ENCODE measurements around the gene NKD2. TPM values are rescaled to one million over a fixed set of nuclear protein-coding genes. Genes with fewer than 3 reads are reported as not detected.

Gene NKD2
- total RNA-seq, 4 donors from 2014 or later = 0.78 to 3.2 (median 1.6) TPM

DNA sequence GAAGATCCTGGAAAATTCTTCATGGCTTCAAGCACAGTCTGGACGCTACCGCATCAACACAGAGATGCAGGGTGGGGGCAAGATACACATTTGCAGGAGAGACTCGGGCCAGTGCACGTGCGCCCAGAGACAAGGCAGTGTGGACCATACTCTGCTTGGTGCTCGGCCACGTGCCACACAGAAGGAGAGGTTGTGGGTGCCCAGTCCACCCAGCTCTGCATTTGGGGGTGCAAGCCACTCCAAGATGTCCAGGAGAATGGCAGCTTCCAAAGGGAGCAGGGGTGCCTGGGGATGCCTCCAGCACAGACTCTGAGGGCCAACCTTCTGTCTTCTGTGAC lies 4.3 kb downstream of the NKD2 start:
- TF ChIP-seq, protein P1, sequence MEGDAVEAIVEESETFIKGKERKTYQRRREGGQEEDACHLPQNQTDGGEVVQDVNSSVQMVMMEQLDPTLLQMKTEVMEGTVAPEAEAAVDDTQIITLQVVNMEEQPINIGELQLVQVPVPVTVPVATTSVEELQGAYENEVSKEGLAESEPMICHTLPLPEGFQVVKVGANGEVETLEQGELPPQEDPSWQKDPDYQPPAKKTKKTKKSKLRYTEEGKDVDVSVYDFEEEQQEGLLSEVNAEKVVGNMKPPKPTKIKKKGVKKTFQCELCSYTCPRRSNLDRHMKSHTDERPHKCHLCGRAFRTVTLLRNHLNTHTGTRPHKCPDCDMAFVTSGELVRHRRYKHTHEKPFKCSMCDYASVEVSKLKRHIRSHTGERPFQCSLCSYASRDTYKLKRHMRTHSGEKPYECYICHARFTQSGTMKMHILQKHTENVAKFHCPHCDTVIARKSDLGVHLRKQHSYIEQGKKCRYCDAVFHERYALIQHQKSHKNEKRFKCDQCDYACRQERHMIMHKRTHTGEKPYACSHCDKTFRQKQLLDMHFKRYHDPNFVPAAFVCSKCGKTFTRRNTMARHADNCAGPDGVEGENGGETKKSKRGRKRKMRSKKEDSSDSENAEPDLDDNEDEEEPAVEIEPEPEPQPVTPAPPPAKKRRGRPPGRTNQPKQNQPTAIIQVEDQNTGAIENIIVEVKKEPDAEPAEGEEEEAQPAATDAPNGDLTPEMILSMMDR (IDR thresholded peaks at IDR 0.05) = no peak
- no peak for TF ChIP-seq POLR2A (IDR thresholded peaks at IDR 0.05)
- intact Hi-C loops (cut with DNase I) = no loop called here
- H3K4me3 ChIP-seq (replicated peaks in 1 of 3) = no peak overlapping the region
- WGBS, 2 donors = 97% methylated on average over 7 of the region's 7 CpGs; no CpG with 5 or more reads in 1 of the 2 donors
- H3K9me3 ChIP-seq = no peaks in the 10 kb centered on the region
- no peaks in the 10 kb centered on the region for H3K36me3 ChIP-seq
- no peak overlapping the region for H3K27ac ChIP-seq
- peaks cover 7% of the 10 kb centered on the region for H3K27me3 ChIP-seq
- H3K4me1 ChIP-seq = peaks cover 0 to 21% of the 10 kb centered on the region in 2 donors
- no peak for DNase-seq

GRCh38 chr5:1013238-1013947 lies 4.8 kb downstream of the NKD2 start:
- H3K4me3 ChIP-seq (replicated peaks in 1 of 3) = no peak overlapping the region
- peaks cover 7% of the 10 kb centered on the region for H3K27me3 ChIP-seq
- no peak overlapping the region for H3K27ac ChIP-seq
- no peaks in the 10 kb centered on the region for H3K36me3 ChIP-seq
- H3K4me1 ChIP-seq = peaks cover 0 to 17% of the 10 kb centered on the region in 2 donors
- WGBS, 2 donors = 93 to 95% methylated on average over 6 to 10 of the region's 19 CpGs
- TF ChIP-seq, protein P1 (IDR thresholded peaks at IDR 0.05) = no peak
- no peak for TF ChIP-seq POLR2A (IDR thresholded peaks at IDR 0.05)
- DNase-seq = no peak
- intact Hi-C loops (cut with DNase I) = no loop called here
- no peaks in the 10 kb centered on the region for H3K9me3 ChIP-seq

DNA sequence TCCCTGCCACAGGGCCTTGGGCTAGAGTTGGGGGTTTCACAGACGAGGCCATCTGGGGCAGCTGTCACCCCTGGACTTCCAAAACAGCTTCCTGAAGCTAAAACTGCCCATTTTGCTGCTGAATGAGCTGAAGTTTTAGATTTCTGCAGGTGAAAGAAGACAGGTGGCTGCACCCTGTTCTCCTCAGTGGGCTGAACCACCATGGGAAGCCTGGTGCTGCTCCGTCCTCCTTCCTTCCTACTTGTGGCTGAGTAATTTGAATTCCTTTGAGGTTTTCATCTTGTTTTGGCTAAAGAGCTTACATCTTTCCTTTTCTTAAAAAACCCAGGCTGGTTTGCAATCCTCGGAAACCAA lies 5.3 kb downstream of the NKD2 start:
- peaks cover 0 to 14% of the 10 kb centered on the region in 2 donors for H3K4me1 ChIP-seq
- DNase-seq = no peak
- H3K27ac ChIP-seq = no peak overlapping the region
- no peak overlapping the region for H3K4me3 ChIP-seq (replicated peaks in 1 of 3)
- peaks cover 7% of the 10 kb centered on the region for H3K27me3 ChIP-seq
- TF ChIP-seq, protein P1 (IDR thresholded peaks at IDR 0.05) = no peak
- no peak for TF ChIP-seq POLR2A (IDR thresholded peaks at IDR 0.05)
- WGBS, 2 donors = 92 to 94% methylated on average over 3 of the region's 3 CpGs
- no peaks in the 10 kb centered on the region for H3K36me3 ChIP-seq
- H3K9me3 ChIP-seq = no peaks in the 10 kb centered on the region
- intact Hi-C loops (cut with DNase I) = no loop called here

DNA sequence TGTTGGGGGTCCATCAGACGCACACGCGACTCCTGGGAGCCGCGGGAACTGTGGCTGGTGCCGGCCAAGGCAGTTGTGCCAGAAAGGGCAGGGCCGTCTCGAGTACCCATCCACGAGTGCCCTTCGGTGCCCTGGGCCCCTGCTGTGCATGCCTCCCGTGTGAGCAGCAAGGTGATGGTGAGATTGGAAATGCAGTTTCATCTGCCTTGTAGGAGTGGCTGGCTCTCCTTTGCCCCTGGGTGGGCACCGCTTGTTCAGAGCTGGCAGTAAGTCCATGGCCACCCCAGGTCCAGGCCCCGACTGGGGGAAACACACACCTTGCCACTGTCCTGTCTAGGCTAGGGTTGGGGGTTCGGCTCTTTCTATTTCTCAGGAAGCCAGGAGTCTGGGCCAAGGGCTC lies 5.7 kb downstream of the NKD2 start:
- no peak for TF ChIP-seq POLR2A (IDR thresholded peaks at IDR 0.05)
- Histone ChIP-seq H3K9me3 (no peaks in the 10 kb centered on the region), H3K27ac (no peak overlapping the region), H3K4me3 (replicated peaks in 1 of 3) (no peak overlapping the region), H3K36me3 (no peaks in the 10 kb centered on the region), H3K27me3 (peaks cover 5% of the 10 kb centered on the region), H3K4me1 (peaks cover 0 to 10% of the 10 kb centered on the region in 2 donors)
- 71 to 75% methylated on average over 12 to 13 of the region's 14 CpGs for WGBS, 2 donors
- no peak for DNase-seq
- intact Hi-C loops (cut with DNase I) = no loop called here

GRCh38 chr5:1014781-1015221 lies 6.2 kb downstream of the NKD2 start:
- Histone ChIP-seq H3K27me3 (peaks cover under 1% of the 10 kb centered on the region), H3K4me3 (replicated peaks in 1 of 3) (no peak overlapping the region), H3K36me3 (no peaks in the 10 kb centered on the region), H3K27ac (no peak overlapping the region), H3K9me3 (no peaks in the 10 kb centered on the region), H3K4me1 (peaks cover 0 to 6% of the 10 kb centered on the region in 2 donors)
- intact Hi-C loops (cut with DNase I) = no loop called here
- DNase-seq = peak; percentile 10 to 25
- no peak for TF ChIP-seq POLR2A (IDR thresholded peaks at IDR 0.05)
- WGBS, 2 donors = 56 to 78% methylated on average over 9 to 13 of the region's 17 CpGs

DNA sequence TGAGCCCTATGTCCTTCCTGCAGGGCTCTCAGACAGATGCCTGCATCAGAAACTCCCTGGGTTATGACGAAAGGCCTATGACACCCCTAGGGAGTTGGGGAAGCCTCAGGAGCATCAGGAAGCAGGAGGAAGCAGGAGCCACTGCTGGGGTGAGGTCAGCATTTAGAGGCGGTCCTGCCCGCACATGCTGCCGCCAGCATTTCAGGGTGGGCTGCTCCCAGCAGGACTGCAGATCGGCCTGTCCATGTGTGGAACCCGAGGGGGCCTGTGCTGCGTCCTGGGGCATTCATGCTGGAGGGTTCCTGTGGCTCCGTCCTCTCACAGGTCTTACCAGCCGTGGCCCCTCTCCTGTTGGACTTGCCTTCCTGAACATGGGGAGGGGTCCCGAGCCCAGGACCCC lies 6.9 kb downstream of the NKD2 start:
- Histone ChIP-seq H3K4me1 (peaks cover 0 to 4% of the 10 kb centered on the region in 2 donors), H3K27ac (no peak overlapping the region), H3K4me3 (replicated peaks in 1 of 3) (no peak overlapping the region), H3K27me3 (no peaks in the 10 kb centered on the region), H3K36me3 (no peaks in the 10 kb centered on the region), H3K9me3 (no peaks in the 10 kb centered on the region)
- no peak for DNase-seq
- intact Hi-C loops (cut with DNase I) = no loop called here
- TF ChIP-seq, protein P1 (IDR thresholded peaks at IDR 0.05) = no peak
- no peak for TF ChIP-seq POLR2A (IDR thresholded peaks at IDR 0.05)
- WGBS, 2 donors = 86 to 87% methylated on average over 4 to 8 of the region's 10 CpGs
